Measurements from ENCODE around the gene WDR64.

DNA sequence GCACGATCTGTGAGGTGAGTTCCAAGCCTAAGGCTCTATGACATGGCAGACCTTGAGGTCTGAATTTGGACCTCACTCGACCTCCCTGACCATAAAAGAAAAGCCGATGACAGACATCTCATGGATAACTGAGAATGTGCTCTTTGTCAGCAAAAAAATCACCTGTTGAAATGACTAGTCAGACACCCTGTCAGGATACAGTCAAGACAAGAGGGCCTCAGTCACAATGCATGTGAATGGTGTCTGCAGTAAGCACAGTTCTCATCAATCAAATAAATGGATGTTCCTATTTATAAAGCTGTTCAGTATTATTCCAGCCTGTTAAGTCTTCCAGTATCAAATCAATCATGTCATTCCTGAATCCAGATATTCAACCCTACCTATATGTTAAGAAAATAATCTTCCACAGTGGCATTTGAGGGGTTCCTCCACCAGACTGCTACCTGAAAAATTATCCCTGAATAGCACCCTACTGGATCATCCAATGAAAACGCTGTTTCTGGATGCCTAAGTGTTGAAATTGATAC, 167.3 kb downstream of the WDR64 start:
- TF ChIP-seq, protein P1, sequence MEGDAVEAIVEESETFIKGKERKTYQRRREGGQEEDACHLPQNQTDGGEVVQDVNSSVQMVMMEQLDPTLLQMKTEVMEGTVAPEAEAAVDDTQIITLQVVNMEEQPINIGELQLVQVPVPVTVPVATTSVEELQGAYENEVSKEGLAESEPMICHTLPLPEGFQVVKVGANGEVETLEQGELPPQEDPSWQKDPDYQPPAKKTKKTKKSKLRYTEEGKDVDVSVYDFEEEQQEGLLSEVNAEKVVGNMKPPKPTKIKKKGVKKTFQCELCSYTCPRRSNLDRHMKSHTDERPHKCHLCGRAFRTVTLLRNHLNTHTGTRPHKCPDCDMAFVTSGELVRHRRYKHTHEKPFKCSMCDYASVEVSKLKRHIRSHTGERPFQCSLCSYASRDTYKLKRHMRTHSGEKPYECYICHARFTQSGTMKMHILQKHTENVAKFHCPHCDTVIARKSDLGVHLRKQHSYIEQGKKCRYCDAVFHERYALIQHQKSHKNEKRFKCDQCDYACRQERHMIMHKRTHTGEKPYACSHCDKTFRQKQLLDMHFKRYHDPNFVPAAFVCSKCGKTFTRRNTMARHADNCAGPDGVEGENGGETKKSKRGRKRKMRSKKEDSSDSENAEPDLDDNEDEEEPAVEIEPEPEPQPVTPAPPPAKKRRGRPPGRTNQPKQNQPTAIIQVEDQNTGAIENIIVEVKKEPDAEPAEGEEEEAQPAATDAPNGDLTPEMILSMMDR (IDR thresholded peaks at IDR 0.05) = no peak
- no peak for TF ChIP-seq POLR2A (IDR thresholded peaks at IDR 0.05)

Measured in sigmoid colon (tissue), 3 donors.